SK-N-SH (cell line): ENCODE measurements around the gene DGCR2.

Source experiments
- CTCF ChIP-seq: fragments of 200-600 bp; sonication (generic); IDR thresholded peaks from 2 replicates; pipeline ENCODE4 v1.6.1; 2017; ENCODE audit warnings: antibody characterized with exemption, mild to moderate bottlenecking, moderate library complexity
- EP300 ChIP-seq, 2 experiments: IDR thresholded peaks; 2 replicates each; pipeline versions ENCODE4 v1.4.0 to v1.6.1; 2012; ENCODE audit warnings: borderline replicate concordance in 1 of 2, low read depth in 1 of 2, low read length in 1 of 2
- MEF2A ChIP-seq: IDR thresholded peaks from 2 replicates; pipeline ENCODE4 v1.4.0; 2012; ENCODE audit warnings: low read depth, borderline replicate concordance
- NFIC ChIP-seq: IDR thresholded peaks from 2 replicates; pipeline ENCODE4 v1.4.0; 2012; ENCODE audit warnings: borderline replicate concordance
- RAD21 ChIP-seq: IDR thresholded peaks from 2 replicates; pipeline ENCODE4 v1.6.1; 2012; ENCODE audit warnings: mild to moderate bottlenecking, low read length
- RCOR1 ChIP-seq: fragments of 150-350 bp; IDR thresholded peaks from 2 replicates; pipeline ENCODE4 v1.6.1; 2017; ENCODE audit warnings: antibody characterized with exemption, low read length
- RXRA ChIP-seq: IDR thresholded peaks from 2 replicates; pipeline ENCODE4 v1.4.0; 2012; ENCODE audit warnings: low read depth, mild to moderate bottlenecking, borderline replicate concordance
- TAF1 ChIP-seq: IDR thresholded peaks from 2 replicates; pipeline ENCODE4 v1.6.1; 2012; ENCODE audit warnings: low read depth, mild to moderate bottlenecking, low read length, moderate library complexity, borderline replicate concordance
- TF ChIP-seq, protein P1 (sequence below): IDR thresholded peaks from 2 replicates; pipeline ENCODE4 v1.6.1; 2012; ENCODE audit warnings: mild to moderate bottlenecking, low read depth, low read length, moderate library complexity

GRCh38 chr22:19081351-19081750 lies 40.9 kb downstream of the DGCR2 start:
- TF ChIP-seq CTCF (no peak), TAF1 (no peak), EP300 (IDR thresholded peaks at IDR 0.05; ENCODE audit: borderline replicate concordance in 1 of 2, low read depth in 1 of 2, low read length in 1 of 2) (no peak), NFIC (no peak), MEF2A (no peak), RAD21 (no peak), RXRA (no peak), RCOR1 (no peak)
- TF ChIP-seq, protein P1, sequence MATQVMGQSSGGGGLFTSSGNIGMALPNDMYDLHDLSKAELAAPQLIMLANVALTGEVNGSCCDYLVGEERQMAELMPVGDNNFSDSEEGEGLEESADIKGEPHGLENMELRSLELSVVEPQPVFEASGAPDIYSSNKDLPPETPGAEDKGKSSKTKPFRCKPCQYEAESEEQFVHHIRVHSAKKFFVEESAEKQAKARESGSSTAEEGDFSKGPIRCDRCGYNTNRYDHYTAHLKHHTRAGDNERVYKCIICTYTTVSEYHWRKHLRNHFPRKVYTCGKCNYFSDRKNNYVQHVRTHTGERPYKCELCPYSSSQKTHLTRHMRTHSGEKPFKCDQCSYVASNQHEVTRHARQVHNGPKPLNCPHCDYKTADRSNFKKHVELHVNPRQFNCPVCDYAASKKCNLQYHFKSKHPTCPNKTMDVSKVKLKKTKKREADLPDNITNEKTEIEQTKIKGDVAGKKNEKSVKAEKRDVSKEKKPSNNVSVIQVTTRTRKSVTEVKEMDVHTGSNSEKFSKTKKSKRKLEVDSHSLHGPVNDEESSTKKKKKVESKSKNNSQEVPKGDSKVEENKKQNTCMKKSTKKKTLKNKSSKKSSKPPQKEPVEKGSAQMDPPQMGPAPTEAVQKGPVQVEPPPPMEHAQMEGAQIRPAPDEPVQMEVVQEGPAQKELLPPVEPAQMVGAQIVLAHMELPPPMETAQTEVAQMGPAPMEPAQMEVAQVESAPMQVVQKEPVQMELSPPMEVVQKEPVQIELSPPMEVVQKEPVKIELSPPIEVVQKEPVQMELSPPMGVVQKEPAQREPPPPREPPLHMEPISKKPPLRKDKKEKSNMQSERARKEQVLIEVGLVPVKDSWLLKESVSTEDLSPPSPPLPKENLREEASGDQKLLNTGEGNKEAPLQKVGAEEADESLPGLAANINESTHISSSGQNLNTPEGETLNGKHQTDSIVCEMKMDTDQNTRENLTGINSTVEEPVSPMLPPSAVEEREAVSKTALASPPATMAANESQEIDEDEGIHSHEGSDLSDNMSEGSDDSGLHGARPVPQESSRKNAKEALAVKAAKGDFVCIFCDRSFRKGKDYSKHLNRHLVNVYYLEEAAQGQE, result no peak
